H9 (cell line): ENCODE data around the gene UTS2. TPM values are rescaled to one million over a fixed set of nuclear protein-coding genes. Genes with fewer than 3 reads are reported as not detected.

Experiments
- DNase-seq: peaks from one replicate; pipeline ENCODE4 v3.0.0-alpha.2; 2017
- H2AFZ ChIP-seq: one replicate; pipeline ENCODE4 v1.6.1; 2013; ENCODE audit warnings: mild to moderate bottlenecking, low read length, control low read depth, moderate library complexity
- H2AK5ac ChIP-seq: 2 replicates; pipeline ENCODE4 v1.6.1; 2013; ENCODE audit warnings: low read length, control low read depth, mixed read lengths; ENCODE audit not compliant: insufficient read length
- H2BK120ac ChIP-seq: one replicate; pipeline ENCODE4 v1.6.1; 2013; ENCODE audit warnings: low read depth, mild to moderate bottlenecking, low read length, control low read depth, inconsistent platforms; ENCODE audit not compliant: poor library complexity, severe bottlenecking
- H2BK12ac ChIP-seq: 2 replicates; pipeline ENCODE4 v1.6.1; 2013; ENCODE audit warnings: low read length, control low read depth, mixed read lengths, low read depth; ENCODE audit not compliant: insufficient read length
- H2BK15ac ChIP-seq: 2 replicates; pipeline ENCODE4 v1.6.1; 2013; ENCODE audit warnings: low read depth, low read length, control low read depth
- H2BK20ac ChIP-seq: one replicate; pipeline ENCODE4 v1.6.1; 2013; ENCODE audit warnings: low read depth, mild to moderate bottlenecking, low read length, control low read depth, inconsistent platforms; ENCODE audit not compliant: poor library complexity, severe bottlenecking
- H2BK5ac ChIP-seq: 2 replicates; pipeline ENCODE4 v1.6.1; 2013; ENCODE audit warnings: low read length, control low read depth, mixed read lengths; ENCODE audit not compliant: insufficient read length
- H3K14ac ChIP-seq: 2 replicates; pipeline ENCODE4 v1.6.1; 2013; ENCODE audit warnings: low read length, control low read depth; ENCODE audit not compliant: insufficient read depth
- H3K18ac ChIP-seq: 2 replicates; pipeline ENCODE4 v1.6.1; 2013; ENCODE audit warnings: low read depth, mild to moderate bottlenecking, mixed read lengths, low read length, control low read depth; ENCODE audit not compliant: insufficient read length
- H3K23ac ChIP-seq: 2 replicates; pipeline ENCODE4 v1.6.1; 2013; ENCODE audit warnings: low read length, control low read depth, mixed read lengths, low read depth; ENCODE audit not compliant: insufficient read length
- H3K23me2 ChIP-seq: 2 replicates; pipeline ENCODE4 v1.6.1; 2013; ENCODE audit warnings: low read depth, mild to moderate bottlenecking, mixed read lengths, low read length, control low read depth; ENCODE audit not compliant: insufficient read length, poor library complexity, severe bottlenecking
- H3K27ac ChIP-seq: 2 replicates; pipeline ENCODE4 v1.5.1; 2013; ENCODE audit warnings: low read length, control low read depth, mixed read lengths, low read depth; ENCODE audit not compliant: insufficient read length
- H3K27me3 ChIP-seq: 2 replicates; pipeline ENCODE4 v1.6.1; 2013; ENCODE audit warnings: low read length, control low read depth, inconsistent platforms; ENCODE audit not compliant: insufficient read depth
- H3K4ac ChIP-seq: 2 replicates; pipeline ENCODE4 v1.6.1; 2013; ENCODE audit warnings: low read depth, mild to moderate bottlenecking, control low read depth, inconsistent platforms, low read length, moderate library complexity
- H3K4me1 ChIP-seq: 2 replicates; pipeline ENCODE4 v1.6.1; 2013; ENCODE audit warnings: low read length, control low read depth, inconsistent platforms; ENCODE audit not compliant: insufficient read depth
- H3K4me2 ChIP-seq: 2 replicates; pipeline ENCODE4 v1.6.1; 2013; ENCODE audit warnings: low read length, control low read depth, mixed read lengths; ENCODE audit not compliant: insufficient read length, insufficient read depth
- H3K56ac ChIP-seq: 2 replicates; pipeline ENCODE4 v1.6.1; 2013; ENCODE audit warnings: low read depth, mild to moderate bottlenecking, mixed read lengths, low read length, control low read depth; ENCODE audit not compliant: insufficient read length
- H3K79me1 ChIP-seq: 2 replicates; pipeline ENCODE4 v1.6.1; 2013; ENCODE audit warnings: low read depth, mild to moderate bottlenecking, moderate library complexity, low read length, control low read depth, inconsistent platforms; ENCODE audit not compliant: insufficient read depth, poor library complexity, severe bottlenecking
- H3K79me2 ChIP-seq: 2 replicates; pipeline ENCODE4 v1.6.1; 2013; ENCODE audit warnings: low read length, control low read depth, inconsistent platforms; ENCODE audit not compliant: insufficient read depth
- H3K9ac ChIP-seq: 2 replicates; pipeline ENCODE4 v1.6.1; 2013; ENCODE audit warnings: low read length, control low read depth, mixed read lengths; ENCODE audit not compliant: insufficient read length; ENCODE audit errors: extremely low read depth
- H3K9me3 ChIP-seq: one replicate; pipeline ENCODE4 v1.6.1; 2013; ENCODE audit warnings: low read depth, low read length, inconsistent platforms; ENCODE audit not compliant: control insufficient read depth
- H3T11ph ChIP-seq: one replicate; pipeline ENCODE4 v1.6.1; 2013; ENCODE audit warnings: mild to moderate bottlenecking, low read length, control low read depth, inconsistent platforms
- H4K20me1 ChIP-seq: one replicate; pipeline ENCODE4 v1.6.1; 2013; ENCODE audit not compliant: control insufficient read depth, insufficient read length, insufficient read depth
- H4K5ac ChIP-seq: 2 replicates; pipeline ENCODE4 v1.6.1; 2013; ENCODE audit warnings: low read depth, mild to moderate bottlenecking, mixed read lengths, low read length, control low read depth; ENCODE audit not compliant: insufficient read length
- H4K8ac ChIP-seq: replicated peaks from 2 replicates; pipeline ENCODE4 v1.6.1; 2013; ENCODE audit warnings: low read length, control low read depth, mixed read lengths, low read depth; ENCODE audit not compliant: insufficient read length
- H4K91ac ChIP-seq: 2 replicates; pipeline ENCODE4 v1.6.1; 2013; ENCODE audit warnings: low read depth, mild to moderate bottlenecking, moderate library complexity, mixed read lengths, low read length, control low read depth; ENCODE audit not compliant: insufficient read length
- H3K27ac Mint-ChIP-seq, 3 experiments: 2 replicates in 2 of 3; 3 replicates in 1 of 3; pipeline ENCODE4 v1.8.0; 2020 to 2021; ENCODE audit warnings: mixed read lengths in 3 of 3, mild to moderate bottlenecking in 1 of 3, moderate library complexity in 1 of 3
- H3K27me3 Mint-ChIP-seq: 2 replicates; pipeline ENCODE4 v1.8.0; 2021; ENCODE audit warnings: low read depth, mild to moderate bottlenecking, moderate library complexity, mixed read lengths
- H3K36me3 Mint-ChIP-seq, 3 experiments: 2 replicates in 2 of 3; 3 replicates in 1 of 3; pipeline ENCODE4 v1.8.0; 2020 to 2021; ENCODE audit warnings: low read depth in 3 of 3, mixed read lengths in 3 of 3; ENCODE audit not compliant: insufficient read depth in 1 of 3
- H3K4me1 Mint-ChIP-seq, 2 experiments: 2 replicates each; pipeline ENCODE4 v1.8.0; 2020; ENCODE audit warnings: mixed read lengths in 2 of 2
- H3K4me3 Mint-ChIP-seq, 2 experiments: 2 replicates in 1 of 2; 3 replicates in 1 of 2; pipeline ENCODE4 v1.8.0; 2020 to 2021; ENCODE audit warnings: mild to moderate bottlenecking in 2 of 2, mixed read lengths in 2 of 2, moderate library complexity in 1 of 2
- H3K9me3 Mint-ChIP-seq, 2 experiments: 2 replicates in 1 of 2; 3 replicates in 1 of 2; pipeline ENCODE4 v1.8.0; 2020; ENCODE audit warnings: mild to moderate bottlenecking in 2 of 2, mixed read lengths in 2 of 2, moderate library complexity in 1 of 2
- CTCF ChIP-seq: fragments of 200-600 bp; sonication (generic); conservative IDR thresholded peaks from 3 replicates; pipeline ENCODE4 v1.8.0; 2021; ENCODE audit warnings: antibody characterized with exemption, mild to moderate bottlenecking
- WGBS: extraction: QIAGEN DNeasy Blood & Tissue Kit; methylation state at CpG from one replicate; pipeline ENCODE4 v1.1.7; 2013; ENCODE audit warnings: missing lambda C conversion rate, low lambda C conversion rate, mixed read lengths; ENCODE audit not compliant: insufficient read length; ENCODE audit errors: extremely low coverage; 5-methylcytosine and 5-hydroxymethylcytosine counted together
- total RNA-seq: library from RNA; stranded (reverse); gene quantifications from 2 replicates; pipeline ENCODE4 v1.2.1, GENCODE V29; 2021

The UTS2 gene
- total RNA-seq, 1 experiment from 2014 or later: not detected

DNA sequence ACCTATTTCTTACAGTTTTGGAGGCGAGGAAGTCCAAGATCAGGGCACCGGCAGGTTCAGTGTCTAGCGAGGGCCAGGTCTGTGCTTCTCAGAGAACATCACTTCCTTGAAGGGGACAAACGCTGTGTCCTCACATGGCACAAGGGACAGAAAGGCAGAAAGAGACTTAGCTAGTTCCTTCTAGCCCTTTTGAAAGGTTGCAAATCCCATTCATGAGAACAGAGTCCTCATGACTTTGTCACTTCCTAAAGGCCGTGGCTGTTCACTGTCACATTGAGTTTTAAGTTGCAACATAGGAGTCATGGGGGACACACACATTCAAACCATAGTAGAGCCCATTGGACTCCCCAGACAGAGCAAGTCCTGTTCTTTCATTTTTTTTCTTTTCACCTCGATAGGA lies 41.4 kb downstream of the UTS2 start:
- Mint-ChIP-seq H3K9me3 (peaks cover 17 to 19% of the 10 kb centered on the region in 2 experiments), H3K4me3 (no peak overlapping the region), H3K36me3 (peaks cover 30 to 37% (median 32%) of the 10 kb centered on the region in 3 experiments), H3K27ac (no peak overlapping the region), H3K4me1 (no peaks in the 10 kb centered on the region), H3K27me3 (no peaks in the 10 kb centered on the region; the same call in 1 of the 2 replicates)
- H3K27ac ChIP-seq: no peak overlapping the region
- no peak overlapping the region for H2BK5ac ChIP-seq
- no peak overlapping the region for H2BK12ac ChIP-seq
- no peak overlapping the region for H4K5ac ChIP-seq
- no peaks in the 10 kb centered on the region for H3K79me1 ChIP-seq
- H4K8ac ChIP-seq: no peak overlapping the region
- H3K9me3 ChIP-seq: peaks cover 11% of the 10 kb centered on the region
- H2AFZ ChIP-seq: no peak overlapping the region
- H3K23ac ChIP-seq: no peak overlapping the region
- H3K23me2 ChIP-seq: no peaks in the 10 kb centered on the region
- no peaks in the 10 kb centered on the region for H3K4me1 ChIP-seq
- no peak overlapping the region for H3K4me2 ChIP-seq
- H2AK5ac ChIP-seq: no peak overlapping the region
- no peak for TF ChIP-seq CTCF
- no CpG with 5 or more reads among the region's 6 CpGs for WGBS
- H3K56ac ChIP-seq: no peak overlapping the region
- H3K4ac ChIP-seq: no peak overlapping the region
- H2BK20ac ChIP-seq: no peak overlapping the region
- H3K27me3 ChIP-seq: no peaks in the 10 kb centered on the region
- no peak overlapping the region for H2BK15ac ChIP-seq
- no peak overlapping the region for H3T11ph ChIP-seq
- H3K18ac ChIP-seq: no peak overlapping the region
- no peaks in the 10 kb centered on the region for H4K20me1 ChIP-seq
- H2BK120ac ChIP-seq: no peak overlapping the region
- H3K79me2 ChIP-seq: no peaks in the 10 kb centered on the region
- H4K91ac ChIP-seq: no peak overlapping the region
- DNase-seq: no peak
- H3K9ac ChIP-seq: no peak overlapping the region
- H3K14ac ChIP-seq: no peak overlapping the region
